DMS79 (cell line): Measurements from ENCODE around the gene UBE2I.
A peak's percentile ranks its signal among the peaks of the same experiment; 100 is the strongest.

Experiments used
- DNase-seq: peaks from one replicate; lab custom pipeline; 2025; lab: John Stamatoyannopoulos, UW

The UBE2I gene

GRCh38 chr16:1330931-1331711, 21.7 kb downstream of the UBE2I start:
- no peak for DNase-seq

- peak; percentile 15 for DNase-seq
These were observed 22.5 kb downstream of the UBE2I start for GRCh38 chr16:1331712-1332617.

- DNase-seq, result no peak
These were observed 23.2 kb downstream of the UBE2I start for GRCh38 chr16:1332618-1333148.

- no peak for DNase-seq
These were observed 23.8 kb downstream of the UBE2I start, which contains the start of gene BAIAP3 for GRCh38 chr16:1333149-1333812. BAIAP3 (plus strand) TSS chr16:1333645; CDS start chr16:1338550, 4,905 bp downstream.

DNA sequence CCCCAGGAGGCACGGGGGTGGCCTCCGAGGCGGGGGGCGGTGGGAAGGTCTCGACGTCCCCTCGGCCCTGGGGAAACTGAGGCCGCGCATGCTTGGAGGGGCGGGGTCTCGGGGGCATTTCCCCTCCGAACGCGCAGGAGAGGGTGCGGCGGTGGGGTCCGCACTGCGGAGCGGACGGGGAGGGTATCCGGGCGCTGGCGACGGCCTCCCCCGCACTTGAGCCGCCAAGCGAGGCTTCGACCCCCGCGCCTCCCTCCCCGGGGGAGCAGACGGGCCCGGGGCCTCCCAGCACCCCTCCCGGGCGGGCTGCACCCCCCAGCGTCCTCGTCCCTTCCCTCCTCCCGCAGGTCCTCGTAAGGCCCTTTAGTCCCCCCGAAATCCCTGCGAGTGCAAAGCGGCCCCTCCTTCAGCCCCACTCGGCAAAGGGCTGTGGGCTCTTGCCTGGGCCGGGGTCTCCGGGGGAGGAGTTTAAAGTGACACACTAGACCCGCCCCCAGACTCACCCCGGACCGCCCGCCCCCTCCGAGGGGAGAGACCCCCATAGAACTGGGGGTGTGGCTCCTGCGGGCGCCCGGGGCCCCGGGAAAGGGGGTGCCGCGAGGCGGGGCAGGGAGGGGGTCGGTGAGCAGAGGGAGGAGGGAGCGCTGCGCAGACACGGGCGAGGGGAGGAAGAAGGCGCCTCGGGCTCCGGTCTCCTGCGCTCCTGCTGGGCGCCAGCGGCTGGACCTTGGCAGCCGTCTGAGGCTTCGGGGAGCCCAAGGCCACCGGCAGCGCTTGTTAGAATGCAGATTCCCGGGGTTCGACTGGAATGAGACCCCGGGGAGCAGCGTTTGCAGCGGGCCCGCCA, 24.6 kb downstream of the UBE2I start:
- DNase-seq, result no peak

DNA sequence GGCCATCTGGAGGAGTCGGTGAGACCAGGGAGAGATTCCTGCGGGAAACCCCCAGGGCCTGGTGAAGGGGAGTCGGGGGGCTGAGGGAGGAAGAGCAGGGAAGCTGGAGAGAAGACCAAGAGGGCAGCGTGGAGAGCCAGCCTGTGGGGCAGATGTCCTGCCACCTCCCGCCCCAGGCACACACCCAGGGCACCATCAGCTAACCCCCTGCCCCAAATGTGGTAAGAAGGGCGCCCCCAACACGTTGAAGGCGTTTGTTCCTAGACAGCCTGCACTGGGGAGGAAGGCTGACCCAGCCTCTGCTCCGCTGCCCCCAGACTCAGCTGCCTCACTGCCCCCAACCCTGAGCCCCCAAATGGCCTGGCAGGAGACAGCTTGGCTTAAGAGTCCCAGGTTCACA, 25.3 kb downstream of the UBE2I start:
- DNase-seq, result no peak

DNA sequence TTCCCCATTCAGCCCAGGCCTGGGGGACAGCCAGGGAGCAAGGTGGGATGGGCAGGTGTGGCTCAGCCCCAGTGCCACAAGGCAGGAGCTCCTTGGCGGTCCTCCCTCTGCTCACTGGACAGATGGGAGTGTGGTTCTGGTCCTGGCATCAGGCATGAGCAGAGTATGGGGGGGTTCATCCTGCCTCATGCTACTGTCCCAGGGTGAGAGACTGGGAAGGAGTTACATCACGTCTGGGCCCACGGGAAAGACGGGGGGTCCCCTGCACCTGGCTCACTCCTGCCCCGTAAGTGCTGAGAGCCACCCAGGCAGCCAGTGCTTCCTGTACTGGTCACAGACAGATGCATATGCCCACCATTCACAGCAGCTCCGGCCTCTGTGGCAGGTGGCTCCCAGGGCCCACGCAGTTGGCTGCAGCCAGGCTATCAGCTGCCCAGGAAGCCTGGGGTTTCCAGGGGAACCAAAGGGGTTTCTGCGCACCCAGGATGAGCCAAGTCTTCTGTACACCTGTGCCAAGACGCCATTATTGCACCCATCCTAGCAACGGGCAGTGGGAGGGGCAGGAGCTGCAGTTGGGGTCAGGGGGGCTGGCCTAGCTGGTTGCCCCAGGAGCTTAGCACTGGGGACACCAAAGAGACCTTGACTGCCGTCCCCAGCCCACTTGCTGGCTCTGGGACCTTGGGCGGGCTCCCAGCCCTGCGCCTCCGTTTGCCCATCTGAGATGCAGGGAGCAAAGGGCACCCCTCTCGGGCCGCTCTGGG, 26.0 kb downstream of the UBE2I start:
- DNase-seq, result no peak

DNA sequence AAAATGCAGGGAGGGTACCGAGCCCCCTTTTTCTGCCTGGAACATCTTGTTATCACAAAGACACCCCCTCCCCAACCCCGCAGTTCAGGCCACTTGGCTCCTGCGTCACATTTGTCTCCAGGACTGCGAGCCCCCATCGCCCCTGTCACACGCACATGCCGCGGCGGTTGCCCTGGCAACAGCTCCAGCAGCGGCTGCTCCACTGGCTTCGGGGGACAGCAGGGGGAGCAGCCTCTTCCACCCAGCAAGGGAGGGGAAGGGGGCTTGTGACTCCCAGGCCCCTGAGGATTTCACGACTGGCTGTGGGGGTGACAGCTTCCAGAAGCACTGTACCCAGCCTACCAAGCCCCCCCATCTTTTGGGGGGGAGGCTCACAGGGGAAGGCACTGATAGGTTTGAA, 26.6 kb downstream of the UBE2I start:
- peak; percentile 11 for DNase-seq

DNA sequence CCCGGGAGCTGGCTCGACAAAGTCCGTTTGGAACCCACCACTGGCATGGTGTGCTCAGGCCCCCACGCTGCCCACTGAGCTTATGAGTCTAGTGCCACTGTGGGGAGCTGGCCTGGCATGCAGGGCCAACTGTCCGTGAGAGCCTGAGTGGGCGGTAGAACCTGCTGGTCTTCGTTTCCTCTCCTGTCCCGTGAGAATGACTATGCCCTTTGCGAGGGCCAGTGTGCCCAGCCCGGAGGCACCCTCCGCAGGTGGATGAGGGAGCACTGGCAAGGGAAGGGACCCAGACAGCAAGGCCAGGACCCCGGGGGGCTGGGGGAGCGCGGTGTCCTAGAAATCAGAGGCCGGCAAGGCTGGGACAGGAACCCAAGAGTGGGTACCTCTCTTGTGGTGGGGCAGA, 27.2 kb downstream of the UBE2I start:
- no peak for DNase-seq

DNA sequence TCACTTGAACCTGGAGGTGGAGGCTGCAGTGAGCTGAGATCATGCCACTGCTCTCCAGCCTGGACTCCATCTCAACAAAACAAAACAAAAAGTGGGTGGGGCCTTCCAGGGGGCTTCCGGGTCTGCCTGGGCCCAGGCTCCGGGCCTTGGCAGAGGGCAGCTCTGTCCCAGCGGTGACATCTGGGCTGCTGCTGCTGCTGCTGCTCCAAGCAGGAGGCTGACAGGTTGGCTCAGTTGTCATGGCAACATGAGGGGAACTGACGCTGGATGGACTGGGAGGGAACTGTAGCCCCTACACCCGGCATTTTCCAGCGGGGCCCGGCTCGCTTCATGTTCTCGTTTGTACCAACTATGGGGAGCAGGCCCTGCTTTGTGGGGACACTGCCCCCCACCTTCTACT, 28.1 kb downstream of the UBE2I start:
- DNase-seq, result no peak

- DNase-seq, result no peak
These were observed 28.8 kb downstream of the UBE2I start for GRCh38 chr16:1338119-1338730.

DNA sequence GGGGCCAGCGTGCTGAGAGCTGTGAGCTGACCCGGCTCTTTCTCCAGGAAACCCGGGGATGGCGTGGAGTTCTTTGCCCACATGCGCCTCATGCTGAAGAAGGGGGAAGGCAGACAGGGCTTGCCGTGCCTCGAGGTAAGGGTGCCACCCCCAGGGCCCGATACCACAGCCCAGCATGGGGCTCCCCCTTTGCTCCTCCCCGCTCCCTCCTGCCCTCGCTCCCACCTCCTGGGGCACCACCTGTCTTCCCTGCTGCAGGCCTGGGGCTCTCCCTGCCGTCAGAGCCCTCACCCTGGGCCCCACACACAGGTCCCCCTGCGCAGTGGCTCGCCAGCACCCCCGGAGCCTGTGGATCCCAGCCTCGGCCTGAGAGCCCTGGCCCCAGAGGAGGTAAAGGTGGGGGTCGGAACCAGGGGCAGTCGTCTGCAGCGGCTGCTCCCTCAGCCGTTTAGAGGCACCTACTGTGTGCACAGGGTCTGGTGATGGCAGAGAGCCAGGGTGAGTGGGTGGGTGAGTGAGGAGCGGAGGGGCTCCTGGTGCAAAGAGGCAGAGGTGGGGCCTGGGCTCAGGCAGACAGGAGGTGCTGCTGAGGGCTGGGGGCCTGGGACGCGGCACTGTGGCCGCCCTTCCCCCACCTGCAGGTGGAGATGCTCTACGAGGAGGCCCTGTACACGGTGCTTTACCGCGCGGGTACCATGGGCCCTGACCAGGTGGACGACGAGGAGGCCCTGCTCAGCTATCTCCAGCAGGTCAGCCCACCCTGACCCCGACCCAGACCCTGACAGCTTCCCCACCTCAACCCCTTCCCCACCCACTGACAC, 29.6 kb downstream of the UBE2I start:
- no peak for DNase-seq

GRCh38 chr16:1340730-1341494, 31.5 kb downstream of the UBE2I start:
- DNase-seq, result no peak

- no peak for DNase-seq
These were observed 32.3 kb downstream of the UBE2I start for GRCh38 chr16:1341495-1342420.

DNA sequence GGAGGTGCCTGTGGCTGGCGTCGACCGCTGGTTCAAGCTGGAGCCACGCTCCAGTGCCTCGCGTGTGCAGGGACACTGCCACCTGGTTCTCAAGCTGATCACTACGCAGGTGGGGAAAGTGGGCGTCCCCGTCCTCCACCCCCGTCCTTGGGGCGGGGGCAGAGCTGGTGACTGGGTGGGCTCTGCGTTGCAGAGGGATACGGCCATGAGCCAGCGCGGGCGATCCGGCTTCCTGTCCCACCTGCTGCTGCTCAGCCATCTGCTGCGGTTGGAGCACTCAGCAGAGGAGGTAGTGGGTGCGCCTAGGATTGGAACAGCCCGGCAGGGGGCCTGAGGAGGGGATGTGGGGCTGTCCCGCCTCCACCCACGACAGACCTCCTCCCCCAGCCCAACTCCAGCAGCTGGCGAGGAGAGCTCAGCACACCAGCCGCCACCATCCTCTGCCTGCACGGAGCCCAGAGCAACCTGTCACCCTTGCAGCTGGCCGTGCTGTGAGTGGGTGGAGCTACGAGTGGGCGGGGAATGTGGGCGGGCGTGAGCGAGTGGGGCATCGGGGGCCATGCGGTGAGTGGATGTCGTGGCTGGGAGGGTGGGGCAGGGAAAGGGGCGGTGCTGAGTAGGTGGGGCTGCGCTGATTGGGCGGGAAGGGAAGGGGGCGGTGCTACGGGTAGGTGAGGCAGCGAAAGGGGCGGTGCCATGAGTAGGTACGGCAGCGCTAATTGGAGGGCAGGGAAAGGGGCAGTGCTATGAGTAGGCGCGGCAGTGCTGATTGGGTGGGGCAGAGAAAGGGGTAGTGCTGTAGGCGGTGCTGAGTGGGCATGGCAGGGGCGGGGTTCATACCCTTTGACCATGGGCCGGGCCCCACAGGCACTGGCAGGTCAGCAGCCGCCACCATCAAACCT, 33.3 kb downstream of the UBE2I start:
- DNase-seq, result peak; percentile 91
